22Rv1 (cell line): ENCODE results near the gene PFKL.

Experiments used
- H3K27ac ChIP-seq: fragments of 450-650 bp; 2 replicates; pipeline ENCODE4 v1.5.1; 2017
- CTCF ChIP-seq: fragments of 450-650 bp; IDR thresholded peaks from 2 replicates; pipeline ENCODE4 v1.5.1; 2017; ENCODE audit warnings: mild to moderate bottlenecking
- ZFX ChIP-seq: fragments of 450-650 bp; IDR thresholded peaks from 2 replicates; pipeline ENCODE4 v1.6.1; 2017; ENCODE audit warnings: antibody characterized with exemption, borderline replicate concordance

The PFKL gene

GRCh38 chr21:44288251-44289110, 11.4 kb upstream of the PFKL start:
- no peak overlapping the region for H3K27ac ChIP-seq
- no peak for TF ChIP-seq ZFX
- no peak for TF ChIP-seq CTCF

- TF ChIP-seq CTCF = no peak
- no peak for TF ChIP-seq ZFX
Observed at GRCh38 chr21:44289381-44290010, 10.4 kb upstream of the PFKL start.

GRCh38 chr21:44290327-44291077, 9.4 kb upstream of the PFKL start:
- TF ChIP-seq CTCF (no peak), ZFX (no peak)
- H3K27ac ChIP-seq = no peak overlapping the region

More at GRCh38 chr21:44289381-44290010, 10.4 kb upstream of the PFKL start:
- no peak overlapping the region for H3K27ac ChIP-seq

- TF ChIP-seq ZFX = no peak
- TF ChIP-seq CTCF = no peak
- H3K27ac ChIP-seq = no peak overlapping the region
Observed at GRCh38 chr21:44291078-44291935, 8.5 kb upstream of the PFKL start.

GRCh38 chr21:44291936-44292811, 7.7 kb upstream of the PFKL start:
- H3K27ac ChIP-seq = no peak overlapping the region
- TF ChIP-seq ZFX = no peak
- TF ChIP-seq CTCF = no peak

GRCh38 chr21:44292812-44293195, 7.0 kb upstream of the PFKL start:
- H3K27ac ChIP-seq = no peak overlapping the region
- TF ChIP-seq ZFX = no peak
- TF ChIP-seq CTCF = no peak
